Measurements from ENCODE around the gene STRIT1.

DNA sequence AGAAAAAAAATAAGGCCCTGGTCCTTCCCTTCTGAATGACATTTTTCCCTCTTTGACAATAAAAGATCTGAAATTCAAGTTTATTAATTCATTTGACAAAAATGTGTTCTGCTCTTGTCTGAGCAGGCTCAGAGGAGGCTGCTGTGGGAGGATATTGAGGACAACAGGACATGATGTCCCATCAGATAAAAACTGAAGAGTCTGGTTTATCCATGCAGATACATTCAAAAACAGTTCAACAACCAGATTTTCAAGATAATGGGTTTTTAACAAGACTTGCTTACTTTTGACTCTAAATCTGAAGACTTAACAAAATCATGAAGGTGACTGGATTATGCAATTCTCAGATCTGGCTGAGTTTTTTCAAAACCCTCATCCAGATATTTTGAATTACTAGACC is 36.9 kb upstream of the STRIT1 start:
- TF ChIP-seq POLR2A (IDR thresholded peaks at IDR 0.05): no peak
- TF ChIP-seq, protein P1, sequence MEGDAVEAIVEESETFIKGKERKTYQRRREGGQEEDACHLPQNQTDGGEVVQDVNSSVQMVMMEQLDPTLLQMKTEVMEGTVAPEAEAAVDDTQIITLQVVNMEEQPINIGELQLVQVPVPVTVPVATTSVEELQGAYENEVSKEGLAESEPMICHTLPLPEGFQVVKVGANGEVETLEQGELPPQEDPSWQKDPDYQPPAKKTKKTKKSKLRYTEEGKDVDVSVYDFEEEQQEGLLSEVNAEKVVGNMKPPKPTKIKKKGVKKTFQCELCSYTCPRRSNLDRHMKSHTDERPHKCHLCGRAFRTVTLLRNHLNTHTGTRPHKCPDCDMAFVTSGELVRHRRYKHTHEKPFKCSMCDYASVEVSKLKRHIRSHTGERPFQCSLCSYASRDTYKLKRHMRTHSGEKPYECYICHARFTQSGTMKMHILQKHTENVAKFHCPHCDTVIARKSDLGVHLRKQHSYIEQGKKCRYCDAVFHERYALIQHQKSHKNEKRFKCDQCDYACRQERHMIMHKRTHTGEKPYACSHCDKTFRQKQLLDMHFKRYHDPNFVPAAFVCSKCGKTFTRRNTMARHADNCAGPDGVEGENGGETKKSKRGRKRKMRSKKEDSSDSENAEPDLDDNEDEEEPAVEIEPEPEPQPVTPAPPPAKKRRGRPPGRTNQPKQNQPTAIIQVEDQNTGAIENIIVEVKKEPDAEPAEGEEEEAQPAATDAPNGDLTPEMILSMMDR (IDR thresholded peaks at IDR 0.05): no peak

Measured in body of pancreas (tissue), 4 donors.